Measurements from ENCODE around the gene ZFHX3.

- TF ChIP-seq CREB1 (IDR thresholded peaks at IDR 0.05; ENCODE audit: low read depth) (no peak), YY1 (IDR thresholded peaks at IDR 0.05; ENCODE audit: low read depth) (no peak), USF1 (IDR thresholded peaks at IDR 0.05) (no peak), RAD21 (IDR thresholded peaks at IDR 0.05; ENCODE audit: low read depth) (no peak), MAX (IDR thresholded peaks at IDR 0.05) (no peak), TCF12 (IDR thresholded peaks at IDR 0.05; ENCODE audit: low read depth) (no peak), REST (IDR thresholded peaks at IDR 0.05; ENCODE audit: low read depth) (no peak), TEAD4 (IDR thresholded peaks at IDR 0.05) (no peak), FOXM1 (IDR thresholded peaks at IDR 0.05; ENCODE audit: borderline replicate concordance, low read depth) (no peak), EP300 (IDR thresholded peaks at IDR 0.05; ENCODE audit: borderline replicate concordance) (no peak), TAF1 (IDR thresholded peaks at IDR 0.05; ENCODE audit: low read depth) (no peak)
Measured at GRCh38 chr16:73091174-73091573, 43.2 kb upstream of the ZFHX3 start.
